Stimulated activated CD8-positive, alpha-beta memory T cell treated with anti-CD3 and anti-CD28 coated beads, Interleukin-15, amount 100 ng/mL, for 48 hours (primary cell): ENCODE measurements around the gene PODNL1.

Experiments
- DNase-seq, 2 donors: peaks; one replicate each; pipeline ENCODE4 v3.0.0-alpha.2; 2020; ENCODE audit warnings: low read depth in 2 of 2

PODNL1 gene

GRCh38 chr19:13958043-13958442, 19.8 kb upstream of the PODNL1 start:
- DNase-seq, result no peak

- DNase-seq, result no peak
Measured at GRCh38 chr19:13957051-13957450, 18.8 kb upstream of the PODNL1 start.

GRCh38 chr19:13956365-13956744, 18.1 kb upstream of the PODNL1 start:
- DNase-seq, result no peak

GRCh38 chr19:13955662-13956364, 17.6 kb upstream of the PODNL1 start:
- no peak for DNase-seq

GRCh38 chr19:13954185-13954584, 16.0 kb upstream of the PODNL1 start:
- no peak for DNase-seq

GRCh38 chr19:13952931-13953531, 14.8 kb upstream of the PODNL1 start:
- DNase-seq, result no peak

- peak; percentile 98 to 99 for DNase-seq
Measured at GRCh38 chr19:13952154-13952930, 14.1 kb upstream of the PODNL1 start, which contains the start of gene DCAF15. Gene DCAF15, plus strand, starts transcription at chr19:13952509. Its CDS starts 4 bp downstream, at chr19:13952513.

- DNase-seq, result no peak
Measured at GRCh38 chr19:13951799-13952153, 13.6 kb upstream of the PODNL1 start.

GRCh38 chr19:13951043-13951442, 12.8 kb upstream of the PODNL1 start:
- no peak for DNase-seq

- no peak for DNase-seq
Measured at GRCh38 chr19:13946414-13946813, 8.2 kb upstream of the PODNL1 start.

GRCh38 chr19:13942023-13942684, 3.9 kb upstream of the PODNL1 start:
- DNase-seq, result no peak

GRCh38 chr19:13937479-13938300, 527 bp downstream of the PODNL1 start:
- DNase-seq, result no peak

GRCh38 chr19:13935765-13936510, 2.3 kb downstream of the PODNL1 start:
- no peak for DNase-seq

- DNase-seq, result no peak
Measured at GRCh38 chr19:13934785-13935109, 3.5 kb downstream of the PODNL1 start.

GRCh38 chr19:13932911-13933393, 5.3 kb downstream of the PODNL1 start:
- DNase-seq, result no peak

- DNase-seq, result no peak
Measured at GRCh38 chr19:13932149-13932637, 6.0 kb downstream of the PODNL1 start.

- DNase-seq, result no peak
Measured at GRCh38 chr19:13931391-13932148, 6.6 kb downstream of the PODNL1 start.

- DNase-seq, result no peak
Measured at GRCh38 chr19:13930402-13930801, 7.8 kb downstream of the PODNL1 start.

- DNase-seq, result no peak
Measured at GRCh38 chr19:13929956-13930355, 8.3 kb downstream of the PODNL1 start.

GRCh38 chr19:13929340-13929739, 8.9 kb downstream of the PODNL1 start:
- DNase-seq, result no peak
